HepG2 (cell line): Measurements from ENCODE around the gene CIT.

Experiments
- BHLHE40 ChIP-seq: IDR thresholded peaks from 2 replicates; pipeline ENCODE4 v1.6.1; 2011; ENCODE audit warnings: low read length, improper control_type of control experiment
- EHMT2 ChIP-seq: fragments of 200-600 bp; sonication (generic); IDR thresholded peaks from 2 replicates; pipeline ENCODE4 v1.7.0; 2017; ENCODE audit warnings: antibody characterized with exemption, low read depth, low read length, borderline replicate concordance
- NR2F1 ChIP-seq, 2 experiments: fragments of 450-650 bp in 1 of 2; formaldehyde crosslinking in 1 of 2; IDR thresholded peaks; 2 replicates each; pipeline versions ENCODE4 v1.5.0 to v1.6.1; 2016 to 2020; ENCODE audit warnings: mild to moderate bottlenecking in 1 of 2, missing compliant biosample characterization in 1 of 2, missing genetic modification reagents in 1 of 2, moderate library complexity in 1 of 2
- SNAI1 ChIP-seq: sonication (generic); formaldehyde crosslinking; IDR thresholded peaks from 2 replicates; pipeline ENCODE4 v1.5.0; 2020; ENCODE audit warnings: mild to moderate bottlenecking, missing genetic modification reagents, borderline replicate concordance
- TAF15 ChIP-seq: fragments of 200-400 bp; formaldehyde crosslinking; IDR thresholded peaks from one replicate; pipeline ENCODE4 v1.6.1; 2018; ENCODE audit warnings: mild to moderate bottlenecking, low read depth, low read length; ENCODE audit not compliant: poor library complexity, severe bottlenecking
- ZNF207 ChIP-seq: fragments of 450-650 bp; IDR thresholded peaks from 2 replicates; pipeline ENCODE4 v1.6.1; 2016; ENCODE audit warnings: antibody characterized with exemption, borderline replicate concordance
- TF ChIP-seq, protein P1 (sequence below): sonication (generic); formaldehyde crosslinking; IDR thresholded peaks from 2 replicates; pipeline ENCODE4 v1.5.0; 2020; ENCODE audit warnings: mild to moderate bottlenecking, missing genetic modification reagents, moderate library complexity
- TF ChIP-seq, protein P2 (sequence below): sonication (generic); formaldehyde crosslinking; IDR thresholded peaks from 2 replicates; pipeline ENCODE4 v1.4.0; 2020; ENCODE audit warnings: missing genetic modification reagents

DNA sequence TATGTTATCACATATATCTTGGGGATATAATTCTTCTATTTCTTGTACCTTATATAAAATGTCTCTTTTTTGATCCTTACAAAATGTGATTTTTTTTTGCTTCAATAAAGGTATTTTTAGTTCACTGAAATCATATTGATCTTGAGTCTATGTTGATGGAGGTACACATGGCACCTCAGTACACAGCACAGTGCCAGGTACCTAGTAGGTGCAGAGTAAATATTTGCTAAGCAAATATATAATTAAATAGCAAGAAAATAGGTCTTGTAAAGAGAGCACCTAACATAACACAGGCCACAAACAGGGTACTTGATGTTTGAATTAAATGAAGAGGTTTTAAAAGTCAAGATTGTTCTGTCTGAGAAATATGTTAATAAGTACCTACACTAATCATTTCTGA is 69.7 kb downstream of the CIT start:
- TF ChIP-seq, protein P1, sequence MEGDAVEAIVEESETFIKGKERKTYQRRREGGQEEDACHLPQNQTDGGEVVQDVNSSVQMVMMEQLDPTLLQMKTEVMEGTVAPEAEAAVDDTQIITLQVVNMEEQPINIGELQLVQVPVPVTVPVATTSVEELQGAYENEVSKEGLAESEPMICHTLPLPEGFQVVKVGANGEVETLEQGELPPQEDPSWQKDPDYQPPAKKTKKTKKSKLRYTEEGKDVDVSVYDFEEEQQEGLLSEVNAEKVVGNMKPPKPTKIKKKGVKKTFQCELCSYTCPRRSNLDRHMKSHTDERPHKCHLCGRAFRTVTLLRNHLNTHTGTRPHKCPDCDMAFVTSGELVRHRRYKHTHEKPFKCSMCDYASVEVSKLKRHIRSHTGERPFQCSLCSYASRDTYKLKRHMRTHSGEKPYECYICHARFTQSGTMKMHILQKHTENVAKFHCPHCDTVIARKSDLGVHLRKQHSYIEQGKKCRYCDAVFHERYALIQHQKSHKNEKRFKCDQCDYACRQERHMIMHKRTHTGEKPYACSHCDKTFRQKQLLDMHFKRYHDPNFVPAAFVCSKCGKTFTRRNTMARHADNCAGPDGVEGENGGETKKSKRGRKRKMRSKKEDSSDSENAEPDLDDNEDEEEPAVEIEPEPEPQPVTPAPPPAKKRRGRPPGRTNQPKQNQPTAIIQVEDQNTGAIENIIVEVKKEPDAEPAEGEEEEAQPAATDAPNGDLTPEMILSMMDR (CRISPR knock-in tag), result no peak
- TF ChIP-seq, protein P2, sequence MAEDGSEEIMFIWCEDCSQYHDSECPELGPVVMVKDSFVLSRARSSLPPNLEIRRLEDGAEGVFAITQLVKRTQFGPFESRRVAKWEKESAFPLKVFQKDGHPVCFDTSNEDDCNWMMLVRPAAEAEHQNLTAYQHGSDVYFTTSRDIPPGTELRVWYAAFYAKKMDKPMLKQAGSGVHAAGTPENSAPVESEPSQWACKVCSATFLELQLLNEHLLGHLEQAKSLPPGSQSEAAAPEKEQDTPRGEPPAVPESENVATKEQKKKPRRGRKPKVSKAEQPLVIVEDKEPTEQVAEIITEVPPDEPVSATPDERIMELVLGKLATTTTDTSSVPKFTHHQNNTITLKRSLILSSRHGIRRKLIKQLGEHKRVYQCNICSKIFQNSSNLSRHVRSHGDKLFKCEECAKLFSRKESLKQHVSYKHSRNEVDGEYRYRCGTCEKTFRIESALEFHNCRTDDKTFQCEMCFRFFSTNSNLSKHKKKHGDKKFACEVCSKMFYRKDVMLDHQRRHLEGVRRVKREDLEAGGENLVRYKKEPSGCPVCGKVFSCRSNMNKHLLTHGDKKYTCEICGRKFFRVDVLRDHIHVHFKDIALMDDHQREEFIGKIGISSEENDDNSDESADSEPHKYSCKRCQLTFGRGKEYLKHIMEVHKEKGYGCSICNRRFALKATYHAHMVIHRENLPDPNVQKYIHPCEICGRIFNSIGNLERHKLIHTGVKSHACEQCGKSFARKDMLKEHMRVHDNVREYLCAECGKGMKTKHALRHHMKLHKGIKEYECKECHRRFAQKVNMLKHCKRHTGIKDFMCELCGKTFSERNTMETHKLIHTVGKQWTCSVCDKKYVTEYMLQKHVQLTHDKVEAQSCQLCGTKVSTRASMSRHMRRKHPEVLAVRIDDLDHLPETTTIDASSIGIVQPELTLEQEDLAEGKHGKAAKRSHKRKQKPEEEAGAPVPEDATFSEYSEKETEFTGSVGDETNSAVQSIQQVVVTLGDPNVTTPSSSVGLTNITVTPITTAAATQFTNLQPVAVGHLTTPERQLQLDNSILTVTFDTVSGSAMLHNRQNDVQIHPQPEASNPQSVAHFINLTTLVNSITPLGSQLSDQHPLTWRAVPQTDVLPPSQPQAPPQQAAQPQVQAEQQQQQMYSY (CRISPR knock-in tag), result no peak
- TF ChIP-seq NR2F1 (CRISPR knock-in tag; IDR thresholded peaks at IDR 0.05) (no peak), EHMT2 (no peak), BHLHE40 (no peak), SNAI1 (CRISPR knock-in tag) (no peak), ZNF207 (no peak), TAF15 (no peak)
